HepG2 (cell line): ENCODE results near the gene C1S. TPM values are rescaled to one million over a fixed set of nuclear protein-coding genes. Genes with fewer than 3 reads are reported as not detected.

ENCODE experiments used
- CAMTA2 ChIP-seq: sonication (generic); formaldehyde crosslinking; IDR thresholded peaks from 2 replicates; pipeline ENCODE4 v1.4.0; 2020; ENCODE audit warnings: mild to moderate bottlenecking, missing genetic modification reagents, borderline replicate concordance
- CBX2 ChIP-seq, 2 experiments: fragments of 200-600 bp in 1 of 2; sonication (generic); formaldehyde crosslinking in 1 of 2; IDR thresholded peaks; 2 replicates each; pipeline versions ENCODE4 v1.7.0 to v1.8.1; 2018 to 2022; ENCODE audit warnings: low read depth in 2 of 2, low read length in 1 of 2, mild to moderate bottlenecking in 1 of 2, missing genetic modification reagents in 1 of 2
- HNRNPL ChIP-seq: fragments of 200-400 bp; formaldehyde crosslinking; IDR thresholded peaks from 2 replicates; pipeline ENCODE4 v1.6.1; 2017; ENCODE audit warnings: mild to moderate bottlenecking, low read depth, low read length
- HNRNPUL1 ChIP-seq: fragments of 200-400 bp; formaldehyde crosslinking; IDR thresholded peaks from 2 replicates; pipeline ENCODE4 v1.6.1; 2017; ENCODE audit warnings: low read depth, mild to moderate bottlenecking, low read length, moderate library complexity
- MATR3 ChIP-seq: sonication (generic); formaldehyde crosslinking; IDR thresholded peaks from 2 replicates; pipeline ENCODE4 v1.4.0; 2020; ENCODE audit warnings: missing genetic modification reagents
- NFE2 ChIP-seq: sonication (generic); formaldehyde crosslinking; IDR thresholded peaks from 2 replicates; pipeline ENCODE4 v1.4.0; 2020; ENCODE audit warnings: missing genetic modification reagents
- NR0B2 ChIP-seq: sonication (generic); formaldehyde crosslinking; IDR thresholded peaks from 2 replicates; pipeline ENCODE4 v1.4.0; 2020; ENCODE audit warnings: mild to moderate bottlenecking, missing genetic modification reagents
- NR2F2 ChIP-seq: IDR thresholded peaks from 2 replicates; pipeline ENCODE4 v1.6.1; 2012; ENCODE audit warnings: low read depth, inconsistent platforms, borderline replicate concordance
- PATZ1 ChIP-seq: sonication (generic); formaldehyde crosslinking; IDR thresholded peaks from 2 replicates; pipeline ENCODE4 v1.4.0; 2020; ENCODE audit warnings: missing genetic modification reagents
- REL ChIP-seq: sonication (generic); formaldehyde crosslinking; conservative IDR thresholded peaks from 2 replicates; pipeline ENCODE4 v1.8.0; 2022; ENCODE audit warnings: mild to moderate bottlenecking, missing genetic modification reagents, moderate library complexity
- USF2 ChIP-seq, 2 experiments: sonication (generic) in 1 of 2; formaldehyde crosslinking in 1 of 2; IDR thresholded peaks; 2 replicates each; pipeline versions ENCODE4 v1.5.1 to v1.6.1; 2011 to 2020; ENCODE audit warnings: borderline replicate concordance in 1 of 2, low read depth in 1 of 2, low read length in 1 of 2, mild to moderate bottlenecking in 1 of 2, missing genetic modification reagents in 1 of 2, moderate library complexity in 1 of 2
- ZBTB8A ChIP-seq: sonication (generic); formaldehyde crosslinking; IDR thresholded peaks from 2 replicates; pipeline ENCODE4 v1.4.0; 2020; ENCODE audit warnings: mild to moderate bottlenecking, low read depth, missing genetic modification reagents, borderline replicate concordance
- ZHX2 ChIP-seq, 2 experiments: sonication (generic) in 1 of 2; formaldehyde crosslinking in 1 of 2; IDR thresholded peaks; 2 replicates each; pipeline versions ENCODE4 v1.6.1 to v1.9.0; 2014 to 2022; ENCODE audit warnings: antibody characterized with exemption in 1 of 2, borderline replicate concordance in 1 of 2, inconsistent platforms in 1 of 2, low read depth in 1 of 2, missing genetic modification reagents in 1 of 2
- ZKSCAN5 ChIP-seq: sonication (generic); formaldehyde crosslinking; IDR thresholded peaks from 2 replicates; pipeline ENCODE4 v1.5.1; 2020; ENCODE audit warnings: mild to moderate bottlenecking, missing genetic modification reagents
- ZNF740 ChIP-seq: sonication (generic); formaldehyde crosslinking; IDR thresholded peaks from 2 replicates; pipeline ENCODE4 v1.4.0; 2020; ENCODE audit warnings: missing genetic modification reagents
- polyA plus RNA-seq, 8 experiments: library from polyadenylated mRNA; depleted of rRNA in 3 of 8; stranded (reverse) in 7 of 8; unstranded in 1 of 8; fragments of >200 nt; fragmentation: Illumina TruSeq in 4 of 8; extraction: Trizol in 4 of 8; gene quantifications; 2 replicates each; pipeline versions ENCODE4 v1.2.1 to v1.2.3, GENCODE V29; 2011 to 2016; ENCODE audit warnings: low read depth in 4 of 8, missing spikeins in 1 of 8, mixed read lengths in 1 of 8; ENCODE audit not compliant: insufficient read depth in 1 of 8
- total RNA-seq, 5 experiments: library from RNA; depleted of rRNA; stranded (reverse); fragments of >200 nt; fragmentation: Illumina TruSeq; extraction: Trizol; gene quantifications; 2 replicates each; pipeline ENCODE4 v1.2.3, GENCODE V29; 2016; ENCODE audit warnings: low read depth in 1 of 5

The C1S gene
- total and polyA plus RNA-seq, 2 of the 13 experiments (the other 11 are each of a cell fraction or from before 2014, with no cell fraction given) = 14.5 to 18.2 TPM

GRCh38 chr12:7018350-7019042, 42.0 kb upstream of the C1S start, which contains the start of gene LPCAT3 (continued):
- TF ChIP-seq HNRNPUL1 (no peak), CBX2 (IDR thresholded peaks at IDR 0.05; ENCODE audit: low read depth, low read length) (no peak), CBX2 (CRISPR knock-in tag; IDR thresholded peaks at IDR 0.05; ENCODE audit: low read depth) (no peak), NR2F2 (0 out of 2 replicates have a peak, but pooled peaks have one; percentile 43), USF2 (IDR thresholded peaks at IDR 0.05; ENCODE audit: low read depth, low read length) (no peak), USF2 (CRISPR knock-in tag; IDR thresholded peaks at IDR 0.05; ENCODE audit: borderline replicate concordance) (no peak), ZNF740 (CRISPR knock-in tag) (peak; percentile 28; the same call in 1 of the 2 replicates), HNRNPL (no peak; the same call in 1 of the 2 replicates), NR0B2 (CRISPR knock-in tag) (no peak; the same call in 1 of the 2 replicates), NFE2 (CRISPR knock-in tag) (no peak), PATZ1 (CRISPR knock-in tag) (no peak; the same call in none of the 2 replicates), ZBTB8A (no peak), ZKSCAN5 (no peak), ZHX2 (IDR thresholded peaks at IDR 0.05; ENCODE audit: low read depth) (no peak), ZHX2 (CRISPR knock-in tag; IDR thresholded peaks at IDR 0.05; ENCODE audit: borderline replicate concordance) (no peak), MATR3 (CRISPR knock-in tag) (no peak), CAMTA2 (CRISPR knock-in tag) (no peak), REL (0 out of 2 replicates have a peak, but pooled peaks have one; percentile 34)
